Transverse colon (tissue), 4 donors: ENCODE data around the gene PIMREG.

Experiments used
- EP300 ChIP-seq: sonication (generic); formaldehyde crosslinking; IDR thresholded peaks from one replicate; pipeline ENCODE4 v1.6.1; 2017; ENCODE audit warnings: antibody characterized with exemption, low read depth
- POLR2A ChIP-seq: fragments of 450-650 bp; IDR thresholded peaks from one replicate; pipeline ENCODE4 v1.6.1; 2016; ENCODE audit warnings: antibody characterized with exemption, mild to moderate bottlenecking, moderate library complexity
- POLR2AphosphoS5 ChIP-seq, 3 donors: sonication (generic); formaldehyde crosslinking; IDR thresholded peaks; one replicate each; pipeline ENCODE4 v1.6.1; 2016; ENCODE audit warnings: antibody characterized with exemption in 3 of 3
- TF ChIP-seq, protein P1 (sequence below), 5 experiments: fragments of 200-600 bp in 3 of 5; fragments of 450-650 bp in 2 of 5; sonication (generic) in 3 of 5; IDR thresholded peaks; 1 replicate in 2 of 5; 2 replicates in 3 of 5; pipeline ENCODE4 v1.5.1; 2016 to 2017; ENCODE audit warnings: antibody characterized with exemption in 5 of 5, inconsistent platforms in 3 of 5, mild to moderate bottlenecking in 2 of 5, moderate library complexity in 1 of 5

DNA sequence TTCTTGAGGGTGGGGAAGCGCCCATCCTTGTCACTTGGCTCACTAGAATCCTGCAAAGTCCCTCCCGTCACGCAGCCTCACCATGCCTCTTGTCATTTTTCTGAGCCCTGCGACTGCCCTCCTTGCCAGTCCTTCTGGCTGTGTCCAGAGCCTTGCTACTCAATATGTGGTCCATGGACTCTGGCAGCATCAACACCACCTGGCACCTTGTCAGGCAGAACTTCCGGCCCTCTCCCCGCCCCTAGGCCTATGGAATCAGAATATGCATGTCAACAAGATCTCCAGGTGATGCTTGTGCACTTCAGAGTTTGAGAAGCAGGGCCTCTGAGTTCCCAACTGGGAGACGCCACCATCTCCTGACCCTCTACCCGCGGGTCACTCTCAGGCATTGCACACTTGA lies 12.1 kb downstream of the PIMREG start:
- TF ChIP-seq, protein P1, sequence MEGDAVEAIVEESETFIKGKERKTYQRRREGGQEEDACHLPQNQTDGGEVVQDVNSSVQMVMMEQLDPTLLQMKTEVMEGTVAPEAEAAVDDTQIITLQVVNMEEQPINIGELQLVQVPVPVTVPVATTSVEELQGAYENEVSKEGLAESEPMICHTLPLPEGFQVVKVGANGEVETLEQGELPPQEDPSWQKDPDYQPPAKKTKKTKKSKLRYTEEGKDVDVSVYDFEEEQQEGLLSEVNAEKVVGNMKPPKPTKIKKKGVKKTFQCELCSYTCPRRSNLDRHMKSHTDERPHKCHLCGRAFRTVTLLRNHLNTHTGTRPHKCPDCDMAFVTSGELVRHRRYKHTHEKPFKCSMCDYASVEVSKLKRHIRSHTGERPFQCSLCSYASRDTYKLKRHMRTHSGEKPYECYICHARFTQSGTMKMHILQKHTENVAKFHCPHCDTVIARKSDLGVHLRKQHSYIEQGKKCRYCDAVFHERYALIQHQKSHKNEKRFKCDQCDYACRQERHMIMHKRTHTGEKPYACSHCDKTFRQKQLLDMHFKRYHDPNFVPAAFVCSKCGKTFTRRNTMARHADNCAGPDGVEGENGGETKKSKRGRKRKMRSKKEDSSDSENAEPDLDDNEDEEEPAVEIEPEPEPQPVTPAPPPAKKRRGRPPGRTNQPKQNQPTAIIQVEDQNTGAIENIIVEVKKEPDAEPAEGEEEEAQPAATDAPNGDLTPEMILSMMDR (IDR thresholded peaks at IDR 0.05): no peak
- TF ChIP-seq POLR2A: no peak
- TF ChIP-seq POLR2AphosphoS5 (IDR thresholded peaks at IDR 0.05): no peak
- TF ChIP-seq EP300: no peak
